Activated effector memory CD4-positive, alpha-beta T cell treated with anti-CD3 and anti-CD28 coated beads, Interleukin-2, amount 50 U/mL, for 16 hours (primary cell): ENCODE measurements around the gene TTBK1.

Experiments used
- DNase-seq: peaks from one replicate; pipeline ENCODE4 v3.0.0-alpha.2; 2020

The TTBK1 gene

DNA sequence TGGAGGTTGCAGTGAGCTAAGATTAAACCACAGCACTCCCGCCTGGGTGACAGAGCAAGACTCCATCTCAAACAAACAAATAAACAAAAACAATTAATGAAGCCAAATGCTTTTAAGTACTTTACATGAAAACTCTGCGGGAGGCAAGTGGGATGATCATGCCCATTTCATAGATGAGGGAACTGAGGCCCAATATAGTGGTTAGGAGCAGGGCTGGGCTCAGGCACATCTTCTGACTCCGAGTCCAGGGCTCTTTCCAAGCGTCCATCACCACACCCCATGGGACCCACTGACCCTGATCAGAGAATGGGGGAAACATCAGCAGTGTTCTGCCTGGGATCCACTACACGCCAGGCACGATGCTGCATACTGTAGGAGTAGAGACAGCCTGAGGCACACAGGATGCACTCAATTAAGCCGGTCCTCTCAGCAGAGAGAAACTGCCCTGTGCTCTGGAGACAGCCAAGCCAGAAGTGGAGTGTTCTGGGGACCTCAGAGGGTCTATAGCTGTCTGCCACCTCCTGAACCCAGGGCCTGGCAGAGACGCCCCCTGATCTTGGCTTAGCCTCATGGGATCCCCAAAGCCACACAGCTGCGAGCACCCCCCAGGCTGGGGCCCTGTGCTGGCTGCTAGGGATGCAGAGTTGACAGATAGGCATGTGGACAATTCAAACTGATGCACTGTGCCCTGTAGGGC lies 13.5 kb downstream of the TTBK1 start:
- no peak for DNase-seq

DNA sequence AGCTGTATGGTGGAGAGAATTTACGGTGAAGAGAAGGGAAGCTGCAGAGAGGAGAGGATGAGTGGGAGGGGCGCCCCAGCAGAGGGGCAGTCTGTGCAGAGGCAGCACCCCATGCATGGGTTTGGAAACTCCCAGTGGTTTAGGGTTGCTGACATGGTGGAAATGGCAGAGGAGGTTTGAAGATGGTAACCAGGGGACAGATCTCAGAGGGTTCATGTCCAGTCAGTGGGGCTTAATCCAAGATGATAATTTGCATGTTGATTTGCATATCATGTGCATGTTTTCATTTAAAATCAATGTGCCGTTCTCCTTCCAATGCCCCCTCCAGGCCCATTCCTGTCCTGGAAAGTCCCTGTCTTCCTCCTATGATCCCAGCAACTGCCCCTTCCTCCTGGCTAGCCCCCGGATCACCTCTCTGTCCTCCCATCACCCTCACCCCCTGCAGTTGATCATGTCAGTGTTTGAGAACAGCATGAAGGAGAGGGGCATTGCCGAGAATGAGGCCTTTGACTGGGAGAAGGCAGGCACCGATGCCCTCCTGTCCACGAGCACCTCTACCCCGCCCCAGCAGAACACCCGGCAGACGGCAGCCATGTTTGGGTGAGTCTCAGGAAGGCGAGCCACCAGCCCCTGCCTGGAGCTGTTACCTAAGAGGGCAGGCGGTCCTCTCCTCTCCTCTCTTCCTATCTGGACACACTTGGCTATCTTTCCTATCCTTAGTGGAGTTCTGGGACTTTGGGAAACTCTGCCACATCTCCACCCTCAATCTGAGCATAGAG lies 14.3 kb downstream of the TTBK1 start:
- no peak for DNase-seq

GRCh38 chr6:43258180-43258579 lies 14.9 kb downstream of the TTBK1 start:
- no peak for DNase-seq

DNA sequence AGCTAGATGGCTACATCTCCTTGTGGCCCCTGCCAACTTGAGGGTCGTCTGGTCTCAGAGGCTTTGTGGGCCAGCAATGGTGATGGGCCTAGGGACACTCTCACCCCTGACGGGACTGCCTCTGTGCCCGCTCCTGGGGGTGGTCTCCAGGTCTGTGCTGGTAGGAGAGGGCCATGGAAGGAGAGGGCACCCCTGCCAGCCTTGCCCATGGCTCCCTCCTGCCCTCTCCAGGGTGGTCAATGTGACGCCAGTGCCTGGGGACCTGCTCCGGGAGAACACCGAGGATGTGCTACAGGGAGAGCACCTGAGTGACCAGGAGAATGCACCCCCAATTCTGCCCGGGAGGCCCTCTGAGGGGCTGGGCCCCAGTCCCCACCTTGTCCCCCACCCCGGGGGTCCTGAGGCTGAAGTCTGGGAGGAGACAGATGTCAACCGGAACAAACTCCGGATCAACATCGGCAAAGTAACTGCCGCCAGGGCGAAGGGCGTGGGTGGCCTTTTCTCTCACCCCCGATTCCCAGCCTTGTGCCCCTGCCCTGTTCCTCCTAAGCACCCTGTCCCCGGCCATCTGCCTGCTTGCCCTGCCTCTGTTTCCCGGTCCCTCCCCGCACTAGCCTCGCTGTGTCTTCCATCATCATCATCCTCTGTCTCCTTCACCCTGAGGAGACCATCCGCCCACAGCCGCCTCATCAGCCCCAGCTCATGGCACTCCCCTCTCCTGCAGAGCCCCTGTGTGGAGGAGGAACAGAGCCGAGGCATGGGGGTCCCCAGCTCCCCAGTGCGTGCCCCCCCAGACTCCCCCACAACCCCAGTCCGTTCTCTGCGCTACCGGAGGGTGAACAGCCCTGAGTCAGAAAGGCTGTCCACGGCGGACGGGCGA lies 15.8 kb downstream of the TTBK1 start:
- DNase-seq, result no peak

GRCh38 chr6:43260791-43261190 lies 17.5 kb downstream of the TTBK1 start:
- DNase-seq, result no peak

GRCh38 chr6:43261198-43261597 lies 17.9 kb downstream of the TTBK1 start:
- DNase-seq, result no peak

GRCh38 chr6:43262000-43262779 lies 18.9 kb downstream of the TTBK1 start:
- DNase-seq, result no peak

DNA sequence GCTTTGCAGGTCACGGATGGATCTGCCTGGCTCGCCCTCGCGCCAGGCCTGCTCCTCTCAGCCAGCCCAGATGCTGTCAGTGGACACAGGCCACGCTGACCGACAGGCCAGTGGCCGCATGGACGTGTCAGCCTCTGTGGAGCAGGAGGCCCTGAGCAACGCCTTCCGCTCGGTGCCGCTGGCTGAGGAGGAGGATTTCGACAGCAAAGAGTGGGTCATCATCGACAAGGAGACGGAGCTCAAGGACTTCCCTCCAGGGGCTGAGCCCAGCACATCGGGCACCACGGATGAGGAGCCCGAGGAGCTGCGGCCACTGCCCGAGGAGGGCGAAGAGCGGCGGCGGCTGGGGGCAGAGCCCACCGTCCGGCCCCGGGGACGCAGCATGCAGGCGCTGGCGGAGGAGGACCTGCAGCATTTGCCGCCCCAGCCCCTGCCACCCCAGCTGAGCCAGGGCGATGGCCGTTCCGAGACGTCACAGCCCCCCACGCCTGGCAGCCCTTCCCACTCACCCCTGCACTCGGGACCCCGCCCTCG lies 19.6 kb downstream of the TTBK1 start:
- no peak for DNase-seq

GRCh38 chr6:43263314-43264178 lies 20.3 kb downstream of the TTBK1 start:
- peak; percentile 90 for DNase-seq

DNA sequence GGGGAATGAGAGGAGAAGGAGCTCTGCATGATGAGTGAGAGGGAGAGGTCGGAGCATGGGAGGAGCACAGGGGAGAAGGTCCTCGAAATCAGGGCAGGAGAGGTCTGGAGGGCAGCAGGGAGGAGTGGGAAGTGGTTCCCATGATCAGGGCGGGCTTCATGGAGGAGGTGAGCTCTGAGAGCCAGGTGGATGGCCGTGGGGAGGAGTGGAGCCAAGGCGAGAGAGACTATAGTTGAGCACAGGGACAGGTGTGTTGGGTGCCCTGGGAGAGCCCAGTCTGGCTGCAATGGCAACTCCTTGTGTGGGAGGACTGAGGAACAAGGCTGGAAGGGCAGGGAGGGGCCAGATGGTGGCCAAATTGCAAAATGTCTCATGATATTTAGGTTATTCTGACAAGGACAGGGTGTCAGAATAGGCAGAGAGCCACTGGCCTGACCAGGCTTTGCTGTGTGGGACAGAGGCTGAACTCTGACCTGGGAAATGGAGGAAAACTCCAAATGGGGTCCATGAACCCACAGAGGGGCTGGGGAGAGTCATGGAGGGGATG lies 21.4 kb downstream of the TTBK1 start:
- DNase-seq, result no peak

DNA sequence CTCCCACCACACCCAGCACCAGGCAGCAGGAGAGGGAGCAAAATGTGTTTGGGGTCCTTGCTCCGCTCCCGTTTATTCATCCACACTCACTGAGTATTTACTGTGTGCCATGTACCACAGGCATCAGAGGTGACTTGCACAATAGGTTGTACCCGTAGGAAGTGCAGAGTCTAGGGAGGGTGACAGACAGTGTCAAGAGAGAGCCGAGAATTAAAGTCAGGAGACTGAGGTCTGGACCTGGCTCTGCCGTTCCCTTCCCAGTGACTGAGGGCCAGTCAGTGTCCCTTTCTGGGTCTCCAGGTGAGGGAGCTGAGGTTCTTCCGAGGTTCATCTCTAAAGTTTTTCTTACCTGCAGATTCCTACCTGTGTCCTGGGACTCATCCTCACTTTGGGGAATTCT lies 22.3 kb downstream of the TTBK1 start:
- DNase-seq, result no peak

DNA sequence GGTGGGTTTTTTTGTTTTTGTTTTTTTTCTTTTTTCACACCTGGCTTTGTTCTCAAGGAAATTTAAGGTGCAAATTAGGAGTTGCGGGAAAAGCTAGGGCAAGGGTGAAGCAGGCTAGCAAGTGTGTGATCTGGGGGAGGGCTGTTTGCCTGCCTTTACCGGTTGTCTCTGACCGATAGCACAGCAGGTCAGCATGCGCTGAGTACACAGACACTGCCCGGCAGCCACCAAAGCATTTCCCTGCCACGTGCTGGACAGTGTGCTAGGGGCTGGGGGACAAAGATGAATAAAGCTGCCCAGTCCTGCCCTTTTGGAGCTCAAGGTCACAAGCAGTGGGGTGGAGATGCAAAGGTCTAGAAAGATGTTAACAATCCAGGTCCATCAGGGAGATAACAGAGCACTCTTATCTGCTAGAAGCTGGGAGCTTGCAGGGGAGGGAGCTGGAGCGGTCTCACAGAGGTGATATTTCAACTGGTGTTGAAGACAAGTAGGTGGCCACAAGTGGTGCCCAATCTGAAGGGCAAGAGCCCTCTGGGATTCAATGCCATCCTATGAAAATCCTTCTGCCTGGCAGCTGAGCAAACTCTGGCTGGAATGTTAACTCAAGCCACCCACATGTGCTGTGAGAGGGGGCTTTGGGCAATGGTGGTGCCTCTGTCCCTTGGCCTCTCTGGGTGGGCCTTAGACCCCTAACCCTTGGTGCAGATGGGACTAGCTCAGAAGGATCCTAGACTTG lies 24.5 kb downstream of the TTBK1 start:
- no peak for DNase-seq

DNA sequence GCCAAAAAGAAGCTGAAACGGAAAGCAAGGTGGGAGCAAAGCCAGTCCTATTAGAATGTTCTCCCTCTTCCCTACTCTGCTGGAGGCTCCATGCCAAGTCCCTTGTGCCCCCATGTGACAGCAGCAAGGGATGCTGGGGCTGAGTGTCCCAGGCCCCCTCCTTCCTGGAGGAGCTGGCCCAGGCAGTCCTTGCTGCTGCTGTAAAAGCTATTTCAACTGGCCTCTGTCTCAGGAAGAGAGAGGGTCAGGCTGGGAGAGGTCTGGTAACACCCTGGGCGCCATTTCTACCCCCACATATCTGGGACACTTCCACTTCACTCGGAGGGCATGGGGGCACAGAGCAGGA lies 25.0 kb downstream of the TTBK1 start:
- DNase-seq, result no peak

DNA sequence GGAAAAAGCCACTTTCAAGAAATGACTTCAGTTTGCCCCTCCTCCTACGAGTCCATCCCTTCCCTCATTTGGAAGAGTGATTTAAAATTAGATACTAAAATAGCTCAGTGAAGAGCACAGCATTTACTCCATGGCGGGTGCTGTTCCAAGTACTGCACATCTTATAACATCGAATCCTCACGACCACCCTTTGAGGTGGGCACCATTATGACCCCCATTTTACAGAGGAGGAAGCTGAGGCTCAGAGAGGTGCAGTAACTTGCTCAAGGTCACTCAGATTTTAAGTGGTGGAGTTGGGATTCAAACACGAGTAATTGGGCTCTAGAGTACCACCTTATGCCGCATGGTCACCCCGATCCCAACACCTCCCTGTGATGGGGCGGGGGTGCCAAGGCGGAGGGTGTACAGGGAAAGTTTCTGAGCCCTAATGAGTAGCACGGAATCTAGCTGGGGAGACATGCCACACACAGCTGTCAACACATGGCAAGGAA lies 25.5 kb downstream of the TTBK1 start:
- DNase-seq, result no peak

GRCh38 chr6:43269273-43270007 lies 26.2 kb downstream of the TTBK1 start:
- peak; percentile 83 for DNase-seq

- no peak for DNase-seq
Measured at GRCh38 chr6:43271103-43271815, 28.0 kb downstream of the TTBK1 start.

DNA sequence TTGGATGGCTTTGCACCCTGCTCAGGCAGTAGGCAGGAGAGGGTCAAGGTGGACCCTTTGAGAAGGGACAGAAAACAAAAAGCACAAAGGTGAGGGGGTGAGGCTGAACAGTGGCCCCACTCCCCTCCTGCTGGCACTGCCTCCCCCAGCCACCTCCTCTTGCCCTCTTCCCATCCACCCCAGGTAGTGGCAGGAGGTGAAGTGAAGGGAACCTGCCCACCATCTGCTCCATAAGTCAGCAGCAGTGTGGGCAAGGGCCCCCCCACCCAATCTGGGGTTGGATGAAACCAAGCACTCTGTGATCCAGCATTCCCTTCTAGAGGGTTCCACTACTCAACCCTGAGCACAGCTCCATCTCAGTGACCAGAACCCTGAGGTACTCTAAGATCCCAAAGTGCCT lies 28.7 kb downstream of the TTBK1 start:
- no peak for DNase-seq

- DNase-seq, result no peak
Measured at GRCh38 chr6:43273707-43274106, 30.4 kb downstream of the TTBK1 start.
